ENCODE data around the gene RCOR3.

RCOR3 gene

DNA sequence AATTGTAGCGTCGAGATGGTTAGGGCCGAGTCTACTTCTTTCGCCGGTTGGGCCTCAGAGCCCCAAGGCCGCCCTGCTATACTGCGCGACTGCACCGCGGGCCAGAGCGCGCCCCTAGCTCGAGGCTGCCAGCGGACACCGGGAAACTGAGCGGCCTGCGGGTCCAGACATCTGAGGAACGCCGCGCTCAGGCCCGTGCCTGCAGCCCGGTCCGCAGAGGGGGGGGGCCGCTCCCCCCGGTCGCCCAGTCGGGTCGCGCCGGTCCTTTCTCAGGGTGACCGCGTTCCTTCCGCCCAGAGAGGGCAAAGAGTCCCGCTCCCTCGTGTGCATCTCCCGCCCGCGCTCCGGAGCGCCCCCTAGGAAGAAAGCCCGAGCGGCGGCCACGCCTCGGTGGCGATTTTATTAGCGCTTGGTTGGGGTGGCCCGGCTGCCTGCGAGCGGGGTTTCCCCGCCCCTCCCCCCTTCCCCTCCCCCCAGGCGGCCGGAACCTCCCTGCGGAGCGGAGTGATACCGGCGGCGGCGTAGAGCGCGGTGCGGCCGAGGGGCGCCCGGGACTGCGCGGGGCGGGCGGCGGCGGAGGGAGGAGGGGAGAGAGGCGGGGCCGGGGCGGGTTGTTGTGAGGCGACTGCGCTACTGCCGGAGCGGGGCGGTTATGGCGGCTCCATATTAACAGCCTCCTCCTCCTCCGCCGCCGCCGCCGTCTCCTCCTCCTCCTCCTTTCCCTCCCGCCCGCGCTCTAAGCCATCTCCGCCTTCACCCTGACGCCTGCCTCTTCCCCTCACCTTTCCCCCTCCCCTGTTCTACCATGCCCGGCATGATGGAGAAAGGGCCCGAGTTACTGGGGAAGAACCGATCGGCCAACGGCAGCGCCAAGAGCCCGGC lies at the start of gene RCOR3:
Gene RCOR3 (plus strand): TSS at position 611 of the 882 bp plus-strand sequence. CDS start 195 bp downstream, at position 806.
- H2AFZ ChIP-seq (ENCODE audit: low read depth, low read length), result peak within 1 kb of the TSS; percentile 83
- H3K4me3 ChIP-seq (ENCODE audit: low read length), result peak within 1 kb of the TSS; percentile 93
- peak within 1 kb of the TSS; percentile 98 for H3K9ac ChIP-seq (ENCODE audit: low read length)
- H3K27ac ChIP-seq (ENCODE audit: low read length), result peak within 1 kb of the TSS; percentile 93
- no peaks in the 10 kb centered on the region for H4K20me1 ChIP-seq (ENCODE audit: insufficient read depth, low read length)
- no peaks in the 10 kb centered on the region for H3K27me3 ChIP-seq (ENCODE audit: low read depth, low read length)
- no peak for TF ChIP-seq EZH2phosphoT487 (IDR thresholded peaks at IDR 0.05; ENCODE audit: low read depth)
- TF ChIP-seq, protein P1, sequence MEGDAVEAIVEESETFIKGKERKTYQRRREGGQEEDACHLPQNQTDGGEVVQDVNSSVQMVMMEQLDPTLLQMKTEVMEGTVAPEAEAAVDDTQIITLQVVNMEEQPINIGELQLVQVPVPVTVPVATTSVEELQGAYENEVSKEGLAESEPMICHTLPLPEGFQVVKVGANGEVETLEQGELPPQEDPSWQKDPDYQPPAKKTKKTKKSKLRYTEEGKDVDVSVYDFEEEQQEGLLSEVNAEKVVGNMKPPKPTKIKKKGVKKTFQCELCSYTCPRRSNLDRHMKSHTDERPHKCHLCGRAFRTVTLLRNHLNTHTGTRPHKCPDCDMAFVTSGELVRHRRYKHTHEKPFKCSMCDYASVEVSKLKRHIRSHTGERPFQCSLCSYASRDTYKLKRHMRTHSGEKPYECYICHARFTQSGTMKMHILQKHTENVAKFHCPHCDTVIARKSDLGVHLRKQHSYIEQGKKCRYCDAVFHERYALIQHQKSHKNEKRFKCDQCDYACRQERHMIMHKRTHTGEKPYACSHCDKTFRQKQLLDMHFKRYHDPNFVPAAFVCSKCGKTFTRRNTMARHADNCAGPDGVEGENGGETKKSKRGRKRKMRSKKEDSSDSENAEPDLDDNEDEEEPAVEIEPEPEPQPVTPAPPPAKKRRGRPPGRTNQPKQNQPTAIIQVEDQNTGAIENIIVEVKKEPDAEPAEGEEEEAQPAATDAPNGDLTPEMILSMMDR (IDR thresholded peaks at IDR 0.05; ENCODE audit: low read depth, low read length), result peak; percentile 61
- peaks cover 27% of the 10 kb centered on the region for H3K79me2 ChIP-seq (ENCODE audit: low read length)
- peaks cover 9% of the 10 kb centered on the region for H3K36me3 ChIP-seq (replicated peaks; ENCODE audit: low read depth, low read length)
- no peaks in the 10 kb centered on the region for H3K9me3 ChIP-seq (ENCODE audit: insufficient read depth, low read length)
- peaks cover 14% of the 10 kb centered on the region for H3K4me1 ChIP-seq (ENCODE audit: low read length)
- peak within 1 kb of the TSS; percentile 91 for H3K4me2 ChIP-seq (ENCODE audit: low read length)

DNA sequence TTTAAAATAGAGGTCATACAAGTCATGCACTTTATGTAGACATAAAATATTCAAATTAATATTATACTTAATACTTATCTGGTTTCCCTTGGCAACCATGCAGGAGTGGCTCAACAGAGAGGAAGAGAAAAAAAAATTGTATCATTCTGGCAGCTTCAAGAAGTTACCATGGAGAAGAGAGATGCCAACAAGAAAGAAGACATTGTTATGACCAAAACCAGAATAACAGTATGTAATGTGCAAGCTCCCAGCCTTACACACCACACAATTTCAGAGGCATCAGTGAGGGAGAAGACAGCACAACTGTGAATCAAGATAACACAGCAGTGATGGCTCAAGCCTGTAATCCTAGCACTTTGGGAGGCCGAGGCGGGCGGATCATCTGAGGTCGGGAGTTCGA lies 49.1 kb upstream of the RCOR3 start:
- Histone ChIP-seq H3K36me3 (replicated peaks; ENCODE audit: low read depth, low read length) (no peaks in the 10 kb centered on the region), H3K9ac (ENCODE audit: low read length) (no peak overlapping the region), H3K79me2 (ENCODE audit: low read length) (no peaks in the 10 kb centered on the region), H4K20me1 (ENCODE audit: insufficient read depth, low read length) (no peaks in the 10 kb centered on the region), H3K9me3 (ENCODE audit: insufficient read depth, low read length) (no peaks in the 10 kb centered on the region), H3K27me3 (ENCODE audit: low read depth, low read length) (no peaks in the 10 kb centered on the region), H3K4me1 (ENCODE audit: low read length) (no peaks in the 10 kb centered on the region), H2AFZ (ENCODE audit: low read depth, low read length) (no peak overlapping the region), H3K4me2 (ENCODE audit: low read length) (no peak overlapping the region), H3K4me3 (ENCODE audit: low read length) (no peak overlapping the region), H3K27ac (ENCODE audit: low read length) (no peak overlapping the region)
- TF ChIP-seq, protein P1 (IDR thresholded peaks at IDR 0.05; ENCODE audit: low read depth, low read length), result no peak
- no peak for TF ChIP-seq EZH2phosphoT487 (IDR thresholded peaks at IDR 0.05; ENCODE audit: low read depth)

DNA sequence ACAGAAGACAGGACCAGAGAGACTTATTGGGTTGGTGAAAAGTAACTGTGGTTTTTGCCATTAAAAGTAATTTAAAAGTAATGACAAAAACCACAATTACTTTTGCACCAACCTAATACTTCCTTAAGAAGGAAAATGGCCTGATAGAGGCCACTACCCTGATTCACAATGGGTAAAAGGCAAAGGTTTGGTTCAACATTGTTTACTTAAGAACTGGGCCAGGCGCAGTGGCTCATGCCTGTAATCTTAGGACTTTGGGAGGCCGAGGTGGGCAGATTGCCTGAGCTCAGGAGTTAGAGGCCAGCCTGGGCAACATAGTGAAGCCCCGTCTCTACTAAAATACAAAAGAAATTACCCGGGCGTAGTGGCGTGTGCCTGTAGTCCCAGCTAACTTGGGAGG lies 48.2 kb upstream of the RCOR3 start:
- H3K4me2 ChIP-seq (ENCODE audit: low read length), result no peak overlapping the region
- no peak overlapping the region for H2AFZ ChIP-seq (ENCODE audit: low read depth, low read length)
- no peak for TF ChIP-seq EZH2phosphoT487 (IDR thresholded peaks at IDR 0.05; ENCODE audit: low read depth)
- TF ChIP-seq, protein P1 (IDR thresholded peaks at IDR 0.05; ENCODE audit: low read depth, low read length), result no peak

DNA sequence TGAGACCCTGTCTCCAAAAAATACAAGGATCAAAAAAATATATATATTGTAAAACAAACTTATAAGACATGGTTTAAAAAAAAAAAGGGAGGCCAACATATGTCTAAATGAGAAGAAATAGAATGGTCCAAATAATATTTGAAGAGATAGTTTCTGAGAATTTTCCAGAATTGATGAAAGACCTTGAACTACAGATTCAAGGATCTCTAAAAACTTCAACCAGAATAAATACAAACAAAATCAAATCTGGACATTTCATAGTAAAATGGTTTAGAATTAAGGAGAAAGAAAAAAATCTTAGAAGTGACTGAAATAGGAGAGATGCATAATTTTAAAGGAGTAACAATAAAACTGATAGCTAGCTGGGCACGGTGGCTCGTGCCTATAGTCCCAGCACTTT lies 45.5 kb upstream of the RCOR3 start:
- no peak overlapping the region for H3K4me3 ChIP-seq (ENCODE audit: low read length)
- H3K4me1 ChIP-seq (ENCODE audit: low read length), result no peaks in the 10 kb centered on the region
- TF ChIP-seq EZH2phosphoT487 (IDR thresholded peaks at IDR 0.05; ENCODE audit: low read depth), result no peak
- TF ChIP-seq, protein P1 (IDR thresholded peaks at IDR 0.05; ENCODE audit: low read depth, low read length), result no peak

More for the DNA sequence above, 48.2 kb upstream of the RCOR3 start:
- Histone ChIP-seq H3K36me3 (replicated peaks; ENCODE audit: low read depth, low read length) (no peaks in the 10 kb centered on the region), H3K4me3 (ENCODE audit: low read length) (no peak overlapping the region), H3K9ac (ENCODE audit: low read length) (no peak overlapping the region), H4K20me1 (ENCODE audit: insufficient read depth, low read length) (no peaks in the 10 kb centered on the region), H3K9me3 (ENCODE audit: insufficient read depth, low read length) (no peaks in the 10 kb centered on the region), H3K79me2 (ENCODE audit: low read length) (no peaks in the 10 kb centered on the region), H3K27me3 (ENCODE audit: low read depth, low read length) (no peaks in the 10 kb centered on the region), H3K27ac (ENCODE audit: low read length) (no peak overlapping the region), H3K4me1 (ENCODE audit: low read length) (no peaks in the 10 kb centered on the region)

More for the DNA sequence above, 45.5 kb upstream of the RCOR3 start:
- H3K9ac ChIP-seq (ENCODE audit: low read length), result no peak overlapping the region
- peaks cover 11% of the 10 kb centered on the region; the same call in 1 of the 2 replicates for H3K27me3 ChIP-seq (ENCODE audit: low read depth, low read length)
- H3K9me3 ChIP-seq (ENCODE audit: insufficient read depth, low read length), result no peaks in the 10 kb centered on the region
- no peak overlapping the region for H2AFZ ChIP-seq (ENCODE audit: low read depth, low read length)
- H4K20me1 ChIP-seq (ENCODE audit: insufficient read depth, low read length), result no peaks in the 10 kb centered on the region
- H3K4me2 ChIP-seq (ENCODE audit: low read length), result no peak overlapping the region
- no peaks in the 10 kb centered on the region for H3K79me2 ChIP-seq (ENCODE audit: low read length)
- H3K36me3 ChIP-seq (replicated peaks; ENCODE audit: low read depth, low read length), result no peaks in the 10 kb centered on the region
- H3K27ac ChIP-seq (ENCODE audit: low read length), result no peak overlapping the region

Data from OCI-LY3 (cell line).